Raji (cell line): Measurements from ENCODE around the gene TGFB2.

Experiments used
- POLR2A ChIP-seq: IDR thresholded peaks from 2 replicates; pipeline ENCODE4 v1.6.1; 2011; ENCODE audit warnings: low read depth, low read length, control low read depth; ENCODE audit not compliant: insufficient read depth

The TGFB2 gene

DNA sequence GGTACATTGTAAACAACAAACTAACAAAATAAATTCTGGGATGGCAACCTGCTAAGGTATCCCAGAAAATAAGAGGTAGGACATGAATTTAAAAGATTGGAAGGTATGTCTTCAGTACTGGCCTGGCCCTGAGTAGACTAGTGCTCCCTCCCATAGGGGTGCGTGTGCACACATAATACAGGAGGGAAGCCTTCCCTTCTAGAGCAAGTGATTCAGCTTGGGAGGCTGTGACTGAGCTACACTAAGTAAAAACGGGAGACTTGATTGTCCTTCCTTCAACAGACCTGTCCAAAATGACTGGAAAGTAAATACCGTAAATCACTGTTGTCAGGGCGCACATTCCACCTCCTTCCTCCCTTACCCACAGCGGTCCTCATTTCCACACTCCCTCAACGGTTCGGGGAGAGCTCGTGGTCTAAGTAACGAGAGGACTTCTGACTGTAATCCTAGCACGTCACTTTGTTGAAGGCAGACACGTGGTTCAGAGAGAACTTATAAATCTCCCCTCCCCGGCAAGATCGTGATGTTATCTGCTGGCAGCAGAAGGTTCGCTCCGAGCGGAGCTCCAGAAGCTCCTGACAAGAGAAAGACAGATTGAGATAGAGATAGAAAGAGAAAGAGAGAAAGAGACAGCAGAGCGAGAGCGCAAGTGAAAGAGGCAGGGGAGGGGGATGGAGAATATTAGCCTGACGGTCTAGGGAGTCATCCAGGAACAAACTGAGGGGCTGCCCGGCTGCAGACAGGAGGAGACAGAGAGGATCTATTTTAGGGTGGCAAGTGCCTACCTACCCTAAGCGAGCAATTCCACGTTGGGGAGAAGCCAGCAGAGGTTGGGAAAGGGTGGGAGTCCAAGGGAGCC is at the start of gene TGFB2:
TGFB2 (plus strand) TSS at position 523 of the 859 bp plus-strand sequence. CDS start 1,366 bp downstream, outside the sequence.
- no peak for TF ChIP-seq POLR2A

DNA sequence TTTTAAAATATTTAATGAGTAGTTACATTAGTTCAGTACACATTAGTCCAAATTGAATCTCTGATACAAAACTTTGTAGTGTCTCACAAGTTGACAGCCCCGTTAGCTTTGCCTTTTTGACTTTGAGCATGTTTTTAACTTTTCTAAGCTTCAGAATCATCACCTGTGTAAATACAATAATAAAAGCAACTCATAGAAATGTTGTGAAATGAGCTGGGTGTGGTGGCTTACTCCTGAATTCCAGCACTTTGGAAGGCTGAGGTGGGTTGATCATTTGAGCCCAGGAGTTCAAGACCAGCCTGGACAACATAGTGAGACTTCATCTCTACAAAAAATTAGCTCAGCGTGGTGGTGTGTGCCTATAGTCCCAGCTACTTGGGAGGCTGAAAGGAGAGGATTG is 49.0 kb upstream of the TGFB2 start:
- TF ChIP-seq POLR2A, result no peak

DNA sequence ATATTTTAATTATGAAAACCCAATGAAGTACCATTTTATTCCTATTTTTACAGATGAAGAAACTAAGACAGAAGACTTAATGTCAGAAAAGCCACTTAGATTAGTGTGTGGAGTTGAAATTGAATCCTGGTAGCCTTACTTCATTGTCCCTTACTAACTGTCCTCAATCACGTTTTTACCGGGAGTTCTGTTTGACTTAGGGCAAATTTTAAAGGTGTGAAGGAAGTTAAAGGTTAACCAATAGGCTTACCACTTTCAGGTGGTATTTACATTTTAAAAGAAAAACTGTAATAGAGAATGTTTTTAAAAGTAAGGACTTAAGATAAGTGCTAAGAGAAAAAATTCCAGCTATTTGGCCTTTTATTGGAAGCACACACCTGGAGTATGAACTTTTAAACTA is 47.7 kb upstream of the TGFB2 start:
- no peak for TF ChIP-seq POLR2A

DNA sequence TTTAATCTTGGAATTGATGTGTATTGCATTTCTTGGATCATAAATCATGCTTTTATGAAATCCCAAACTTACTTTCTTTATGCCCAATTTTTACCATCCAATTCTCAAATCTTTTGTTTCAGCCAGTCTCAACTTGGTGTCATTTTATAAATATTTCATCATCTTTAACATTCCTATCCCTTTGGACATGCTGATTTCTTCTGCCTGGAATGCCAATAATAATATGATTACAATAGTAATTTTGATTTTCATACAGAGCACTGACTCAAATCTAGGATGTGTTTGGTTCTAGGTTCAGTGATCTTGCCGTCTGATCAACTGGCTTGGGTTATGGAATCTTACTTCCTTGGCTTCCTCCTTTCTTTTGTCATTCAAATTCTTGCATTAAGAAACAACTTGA is 47.3 kb upstream of the TGFB2 start:
- no peak for TF ChIP-seq POLR2A

DNA sequence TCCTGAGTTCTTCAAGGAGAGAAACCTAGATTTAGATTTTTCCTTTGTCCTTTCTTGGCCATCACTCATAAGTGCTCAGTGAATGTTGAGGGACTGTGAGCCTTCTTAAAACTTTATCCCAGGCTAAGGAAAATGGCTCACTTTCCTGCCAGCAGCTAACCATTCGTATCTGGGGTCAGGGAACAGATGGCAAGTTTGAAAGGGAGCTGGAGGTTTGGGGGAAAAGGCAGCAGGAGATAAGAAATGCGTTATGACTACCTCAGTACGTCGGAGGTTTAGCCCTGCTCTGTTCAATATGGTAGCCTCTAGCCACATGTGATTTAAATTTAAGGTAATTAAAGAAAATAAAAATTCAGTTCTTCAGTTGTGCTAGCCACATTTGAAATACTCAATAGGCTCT is 46.7 kb upstream of the TGFB2 start:
- no peak for TF ChIP-seq POLR2A

DNA sequence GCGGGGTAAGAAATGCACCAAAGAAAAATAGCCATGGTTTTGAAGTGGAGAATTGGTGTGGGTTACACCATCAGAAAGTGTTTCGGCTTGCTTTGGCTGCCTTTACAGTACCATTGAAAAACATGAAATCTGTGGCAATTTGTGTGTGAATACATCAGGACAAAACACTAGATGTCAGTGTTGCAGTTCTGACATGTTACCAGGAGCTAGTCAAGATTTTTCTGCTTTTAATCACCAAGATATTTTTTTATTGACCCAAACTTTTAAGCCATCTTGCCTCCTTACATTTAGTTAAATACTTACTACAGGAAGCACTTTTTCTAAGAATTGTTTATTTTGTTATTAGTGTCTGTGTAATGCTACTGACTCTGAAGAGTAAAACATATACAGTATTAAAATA is 45.7 kb upstream of the TGFB2 start:
- TF ChIP-seq POLR2A, result no peak

DNA sequence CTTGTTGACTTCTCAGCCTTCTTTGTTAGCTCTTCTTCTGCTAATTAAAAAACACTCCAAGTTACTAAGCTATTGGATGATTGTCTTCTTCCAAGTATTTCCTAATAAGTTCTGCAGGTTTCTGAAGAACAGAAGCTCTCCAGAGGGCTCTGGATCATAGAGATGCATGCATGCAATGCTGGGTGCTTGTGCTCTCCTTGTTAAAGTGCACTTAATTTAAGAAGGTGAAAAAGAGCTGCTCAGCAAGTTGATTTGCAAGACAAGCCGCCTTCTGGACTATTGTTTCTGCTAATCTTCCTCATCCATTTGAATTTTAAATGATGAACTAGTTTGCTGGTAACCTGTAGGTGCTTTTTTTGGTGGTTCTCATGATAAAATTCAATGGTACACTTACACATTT is 43.9 kb upstream of the TGFB2 start:
- TF ChIP-seq POLR2A, result no peak

DNA sequence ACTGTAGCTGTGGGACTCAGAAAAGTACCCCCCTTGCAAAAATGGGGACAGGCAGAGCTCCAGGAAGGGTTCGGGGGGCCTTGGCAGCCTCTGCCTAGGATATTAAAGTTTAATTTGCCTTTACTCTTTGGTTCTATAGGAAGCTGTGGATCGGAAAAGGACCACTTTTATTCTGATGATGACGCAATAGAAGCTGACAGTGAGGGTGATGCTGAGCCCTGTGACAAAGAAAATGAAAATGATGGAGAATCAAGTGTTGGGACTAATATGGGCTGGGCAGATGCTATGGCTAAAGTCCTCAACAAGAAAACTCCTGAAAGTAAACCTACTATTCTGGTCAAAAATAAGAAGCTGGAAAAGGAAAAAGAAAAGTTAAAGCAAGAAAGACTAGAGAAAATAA is 43.0 kb upstream of the TGFB2 start:
- TF ChIP-seq POLR2A, result no peak

DNA sequence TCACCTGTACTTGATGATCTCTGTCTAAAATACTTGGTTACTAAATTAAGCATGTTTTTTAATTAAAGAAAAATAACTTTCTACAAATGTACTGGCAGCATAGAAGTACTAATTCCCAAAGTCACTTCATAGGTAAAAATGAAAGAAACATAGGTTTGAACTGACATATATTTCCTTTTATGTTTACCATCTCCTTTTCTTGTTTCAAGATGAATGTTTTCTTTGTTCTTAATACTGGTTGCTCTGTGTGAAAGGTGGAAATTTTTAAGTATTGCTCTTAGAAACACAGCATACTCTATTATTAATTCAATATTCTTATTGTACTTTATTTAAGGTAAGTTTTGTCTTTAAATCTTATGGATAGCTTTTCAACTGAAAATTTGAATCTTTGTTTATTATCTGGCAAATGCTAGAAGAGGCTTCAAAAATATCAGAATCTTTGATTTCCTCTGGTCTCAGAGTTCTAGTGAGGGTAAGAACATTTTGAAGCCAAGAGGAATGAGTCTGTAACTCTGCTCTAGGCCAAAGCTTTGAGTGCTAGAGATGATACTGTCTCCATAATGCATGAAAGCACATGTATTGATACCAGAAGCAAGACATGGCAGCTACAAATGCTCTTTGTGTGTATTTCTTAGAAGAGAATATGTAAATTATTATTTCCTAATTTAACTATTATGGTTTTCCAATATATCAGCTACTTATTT is 41.8 kb upstream of the TGFB2 start:
- TF ChIP-seq POLR2A, result no peak

DNA sequence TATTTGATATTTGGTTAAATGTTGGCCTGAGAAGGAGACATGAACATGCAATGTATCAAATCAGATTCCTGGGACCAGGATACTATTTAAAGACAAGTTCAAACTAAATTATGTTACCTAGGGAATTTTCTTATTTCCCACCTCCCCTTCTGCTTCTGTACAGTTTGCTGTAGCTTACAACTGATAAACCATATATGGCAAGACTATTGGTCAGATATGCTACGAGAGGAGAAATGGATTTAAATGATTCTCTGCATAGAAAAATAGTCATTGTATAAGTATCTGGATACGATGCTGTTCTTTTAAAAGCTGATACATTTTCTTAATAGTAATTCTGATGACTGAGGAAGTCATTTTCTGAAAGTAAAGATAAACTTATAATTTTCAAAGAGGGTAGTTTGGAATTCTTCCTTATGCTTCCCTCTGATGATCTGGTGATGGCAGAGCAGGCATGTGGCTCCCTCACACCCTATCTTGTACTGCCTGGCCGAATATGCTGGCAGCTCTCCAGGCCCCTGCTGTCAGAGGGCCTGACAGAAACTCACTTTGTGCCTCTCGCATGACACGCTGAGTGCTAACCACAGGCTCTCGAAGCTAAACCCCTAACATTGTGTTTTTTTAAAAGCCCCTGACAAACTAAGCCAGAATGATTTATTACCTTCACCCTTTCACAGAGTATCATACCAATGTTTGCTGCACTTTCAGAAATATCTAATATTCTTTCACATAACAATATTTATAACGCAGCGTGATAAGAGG is 40.7 kb upstream of the TGFB2 start:
- TF ChIP-seq POLR2A, result no peak

DNA sequence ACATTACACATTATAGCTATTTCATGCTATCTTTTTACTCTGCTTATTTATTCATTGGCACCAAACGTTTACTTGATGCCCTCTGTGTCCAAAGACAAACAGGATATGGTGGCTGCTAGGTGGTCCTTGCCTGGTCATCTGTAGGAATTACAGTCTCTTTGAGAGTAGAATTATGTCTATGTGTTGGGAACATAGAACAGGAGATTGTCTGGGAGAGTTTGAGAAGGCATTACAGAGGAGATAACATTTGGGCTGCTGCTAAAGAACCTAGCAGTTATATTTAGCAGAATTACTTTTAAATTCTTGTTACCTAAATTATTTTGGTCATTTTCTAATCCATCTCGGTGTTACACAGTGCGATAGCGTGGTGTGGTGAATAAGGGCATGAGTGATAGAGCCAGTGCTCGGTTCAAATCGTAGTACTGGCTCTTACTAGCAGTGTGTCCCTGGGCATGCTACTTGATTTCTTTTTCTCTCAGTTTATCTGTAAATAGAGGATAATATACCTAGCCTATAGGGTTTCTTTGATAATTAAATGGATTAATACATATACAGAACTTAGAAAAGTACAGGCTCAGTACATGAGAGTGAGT is 39.6 kb upstream of the TGFB2 start:
- TF ChIP-seq POLR2A, result no peak

DNA sequence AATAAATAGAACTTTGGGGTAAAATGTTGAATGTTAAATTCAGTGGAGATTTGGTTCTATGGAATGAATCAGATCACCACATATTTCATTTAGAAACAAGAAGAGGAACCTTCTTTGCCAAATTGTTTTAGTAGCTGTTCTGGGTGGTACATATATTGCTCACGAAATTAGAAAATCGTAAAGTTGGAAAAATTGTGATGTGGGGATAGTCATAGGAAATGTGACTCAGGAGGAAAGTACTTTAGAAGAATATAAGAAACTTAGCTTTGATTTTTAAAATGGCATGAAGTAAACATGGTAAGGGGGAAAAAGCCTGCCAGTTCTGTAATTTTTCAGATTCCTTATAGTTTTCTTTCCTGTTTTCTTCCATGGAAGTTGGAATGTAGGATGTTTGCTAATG is 32.6 kb upstream of the TGFB2 start:
- TF ChIP-seq POLR2A, result no peak

DNA sequence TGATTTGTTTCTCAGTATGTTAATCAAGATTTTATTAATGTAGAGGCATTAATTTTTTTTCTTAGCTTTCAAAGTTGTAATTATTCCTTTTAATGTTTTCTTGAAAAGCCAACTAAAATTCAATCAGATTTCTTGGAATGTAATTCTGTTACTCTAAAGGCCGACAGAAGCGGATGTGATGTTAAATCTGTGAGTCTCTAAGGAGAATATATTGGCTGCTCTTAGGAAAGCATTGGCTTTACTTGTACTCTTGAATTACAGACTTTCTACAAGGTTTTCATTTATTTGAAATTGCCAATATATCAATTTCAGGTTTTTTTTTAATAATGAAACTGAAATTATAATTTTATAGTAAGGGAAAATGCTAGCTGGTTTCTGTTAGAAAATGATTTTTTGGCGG is 30.8 kb upstream of the TGFB2 start:
- TF ChIP-seq POLR2A, result no peak

DNA sequence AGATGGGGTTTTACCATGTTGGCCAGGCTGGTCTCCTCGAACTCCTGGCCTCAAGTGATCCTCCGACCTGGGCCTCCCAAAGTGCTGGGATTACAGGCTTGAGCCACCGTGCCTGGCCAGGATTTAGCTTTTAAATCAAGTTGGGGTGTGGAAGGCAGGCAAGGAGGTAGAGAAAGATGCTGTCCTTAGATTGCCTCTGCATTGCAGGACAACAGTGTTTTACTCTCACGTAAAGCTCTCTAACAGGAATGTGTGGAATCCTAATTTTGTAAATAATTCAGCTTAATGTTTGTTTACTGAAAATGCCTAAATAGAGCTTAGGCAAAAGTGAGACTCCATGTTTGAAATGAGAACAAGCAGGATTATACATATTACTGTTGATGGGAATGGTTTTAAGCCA is 29.5 kb upstream of the TGFB2 start:
- no peak for TF ChIP-seq POLR2A

DNA sequence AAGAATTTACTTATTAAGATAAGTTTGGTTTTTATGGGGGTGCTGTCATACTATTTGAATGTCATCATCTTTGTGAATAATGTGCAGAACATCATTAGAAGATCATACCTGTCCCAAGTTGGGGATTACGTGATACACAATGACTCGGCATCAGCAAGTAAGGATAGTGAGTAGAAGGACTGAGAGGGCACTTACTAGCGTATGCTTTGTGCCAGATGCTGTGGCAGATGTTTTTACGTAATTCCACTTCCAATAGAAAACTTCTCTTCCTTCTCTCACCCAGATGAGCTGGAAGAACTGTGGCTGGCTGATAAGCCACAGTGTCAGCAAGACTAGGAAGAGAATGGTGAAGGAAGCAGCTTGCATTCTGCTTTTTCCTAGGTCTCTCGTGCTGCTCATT is 28.1 kb upstream of the TGFB2 start:
- TF ChIP-seq POLR2A, result no peak
